Subcutaneous adipose tissue (tissue), 4 donors: Measurements from ENCODE around the gene FBXL2. TPM values are rescaled to one million over a fixed set of nuclear protein-coding genes. Genes with fewer than 3 reads are reported as not detected.

Experiments
- total RNA-seq, 4 donors: library from RNA; depleted of rRNA; stranded (reverse); fragments of >200 nt; gene quantifications; one replicate each; pipeline ENCODE4 v1.1.0, GENCODE V29; 2016
- TF ChIP-seq, protein P1 (sequence below): fragments of 450-650 bp; IDR thresholded peaks from one replicate; pipeline ENCODE4 v1.5.1; 2016; ENCODE audit warnings: low read depth, mild to moderate bottlenecking, control low read depth, antibody characterized with exemption, moderate library complexity

Gene FBXL2
- total RNA-seq, 4 donors from 2014 or later: 4.9 to 8.6 (median 5.6) TPM

DNA sequence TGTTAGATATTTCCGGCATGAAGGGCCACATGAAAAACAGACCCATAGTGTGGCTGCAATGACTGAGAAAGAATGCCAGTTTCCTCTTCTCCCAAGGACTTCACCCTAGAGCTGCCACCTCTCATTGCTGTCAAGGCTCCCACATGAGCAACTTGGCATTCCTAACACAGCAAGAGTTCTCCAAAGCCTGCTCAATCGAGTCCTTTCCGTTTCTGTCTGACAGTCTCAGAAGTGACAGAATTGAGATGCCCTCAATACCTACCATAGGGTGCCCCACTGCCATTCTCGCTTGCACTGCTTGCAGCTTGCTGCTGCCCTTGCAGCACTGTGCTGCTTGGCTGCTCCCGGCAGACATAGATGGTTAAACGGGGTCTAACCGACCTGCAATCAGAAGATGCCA, 118.7 kb downstream of the FBXL2 start:
- TF ChIP-seq, protein P1, sequence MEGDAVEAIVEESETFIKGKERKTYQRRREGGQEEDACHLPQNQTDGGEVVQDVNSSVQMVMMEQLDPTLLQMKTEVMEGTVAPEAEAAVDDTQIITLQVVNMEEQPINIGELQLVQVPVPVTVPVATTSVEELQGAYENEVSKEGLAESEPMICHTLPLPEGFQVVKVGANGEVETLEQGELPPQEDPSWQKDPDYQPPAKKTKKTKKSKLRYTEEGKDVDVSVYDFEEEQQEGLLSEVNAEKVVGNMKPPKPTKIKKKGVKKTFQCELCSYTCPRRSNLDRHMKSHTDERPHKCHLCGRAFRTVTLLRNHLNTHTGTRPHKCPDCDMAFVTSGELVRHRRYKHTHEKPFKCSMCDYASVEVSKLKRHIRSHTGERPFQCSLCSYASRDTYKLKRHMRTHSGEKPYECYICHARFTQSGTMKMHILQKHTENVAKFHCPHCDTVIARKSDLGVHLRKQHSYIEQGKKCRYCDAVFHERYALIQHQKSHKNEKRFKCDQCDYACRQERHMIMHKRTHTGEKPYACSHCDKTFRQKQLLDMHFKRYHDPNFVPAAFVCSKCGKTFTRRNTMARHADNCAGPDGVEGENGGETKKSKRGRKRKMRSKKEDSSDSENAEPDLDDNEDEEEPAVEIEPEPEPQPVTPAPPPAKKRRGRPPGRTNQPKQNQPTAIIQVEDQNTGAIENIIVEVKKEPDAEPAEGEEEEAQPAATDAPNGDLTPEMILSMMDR: no peak

DNA sequence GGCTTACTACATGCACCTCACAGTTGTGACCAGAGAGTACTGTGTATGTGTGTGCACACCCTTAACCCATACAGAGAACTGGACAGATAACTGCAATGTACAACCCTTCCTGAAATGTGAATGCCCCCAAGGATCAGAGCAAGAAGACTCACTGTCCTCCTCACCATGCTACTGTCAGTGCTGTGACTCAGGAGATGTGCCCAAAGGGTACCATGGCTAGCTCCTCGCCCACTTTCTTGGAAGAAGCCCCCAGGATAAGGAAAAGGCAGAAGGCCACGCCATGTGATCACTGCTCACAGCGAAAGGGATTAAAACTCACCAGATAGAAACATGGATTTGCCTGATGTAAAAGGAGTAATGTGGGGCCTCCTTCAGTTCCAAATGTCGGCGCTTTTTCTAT, 121.2 kb downstream of the FBXL2 start:
- TF ChIP-seq, protein P1: no peak

DNA sequence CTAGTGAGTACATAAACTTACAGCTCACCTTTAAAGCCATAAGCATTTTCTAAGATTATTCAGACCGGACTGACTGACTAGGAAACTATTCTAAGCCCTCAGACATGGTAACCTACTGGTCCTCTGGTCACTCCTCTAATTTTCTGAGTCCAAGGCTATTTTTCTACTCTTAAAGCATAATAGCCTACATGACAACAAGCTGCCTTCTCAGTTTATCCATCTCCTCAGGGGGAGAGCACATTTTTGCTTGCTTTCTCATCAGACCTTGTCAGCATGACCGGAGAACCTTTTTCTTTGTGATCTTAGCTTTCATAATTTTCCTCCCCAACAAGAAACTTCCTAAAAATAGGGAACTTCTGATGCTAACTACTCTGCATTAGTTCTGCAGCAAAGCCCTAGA, 124.5 kb downstream of the FBXL2 start:
- TF ChIP-seq, protein P1: no peak

DNA sequence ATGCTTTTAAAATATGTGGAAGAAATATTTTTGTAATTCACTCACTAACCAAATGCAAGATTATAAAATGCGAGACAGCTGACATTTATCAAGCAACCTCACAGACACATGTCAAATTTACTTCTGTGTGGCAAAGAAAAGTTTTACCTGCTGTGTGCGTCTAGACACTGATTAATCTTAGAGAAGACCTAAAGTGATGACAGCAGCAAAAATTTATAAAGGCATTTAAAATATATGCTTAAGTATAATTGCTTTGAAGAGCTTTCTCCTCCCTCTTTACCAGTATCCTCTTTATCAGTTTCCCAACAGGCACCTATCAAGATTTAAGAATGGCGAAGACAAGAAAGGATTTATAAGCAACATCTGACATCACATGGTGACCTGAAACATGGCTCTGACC, 125.7 kb downstream of the FBXL2 start:
- TF ChIP-seq, protein P1: no peak

DNA sequence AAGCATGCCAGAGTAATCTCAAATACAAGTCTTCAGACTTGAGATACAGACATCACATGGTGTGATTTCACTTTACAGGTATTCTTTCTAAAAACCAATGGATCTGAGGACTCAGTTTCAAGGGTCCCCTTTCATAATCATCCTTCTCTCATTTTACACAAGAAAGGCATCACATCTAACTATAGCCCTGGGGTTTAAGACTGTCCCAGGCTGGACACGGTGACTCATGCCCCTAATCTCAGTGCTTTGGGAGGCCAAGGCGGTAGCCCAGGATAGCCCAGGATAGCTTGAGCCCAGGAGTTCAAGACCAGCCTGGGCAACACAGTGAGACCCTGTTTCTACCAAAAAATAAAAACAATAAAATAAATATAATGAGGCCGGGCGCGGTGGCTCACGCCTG, 126.5 kb downstream of the FBXL2 start:
- TF ChIP-seq, protein P1: no peak

DNA sequence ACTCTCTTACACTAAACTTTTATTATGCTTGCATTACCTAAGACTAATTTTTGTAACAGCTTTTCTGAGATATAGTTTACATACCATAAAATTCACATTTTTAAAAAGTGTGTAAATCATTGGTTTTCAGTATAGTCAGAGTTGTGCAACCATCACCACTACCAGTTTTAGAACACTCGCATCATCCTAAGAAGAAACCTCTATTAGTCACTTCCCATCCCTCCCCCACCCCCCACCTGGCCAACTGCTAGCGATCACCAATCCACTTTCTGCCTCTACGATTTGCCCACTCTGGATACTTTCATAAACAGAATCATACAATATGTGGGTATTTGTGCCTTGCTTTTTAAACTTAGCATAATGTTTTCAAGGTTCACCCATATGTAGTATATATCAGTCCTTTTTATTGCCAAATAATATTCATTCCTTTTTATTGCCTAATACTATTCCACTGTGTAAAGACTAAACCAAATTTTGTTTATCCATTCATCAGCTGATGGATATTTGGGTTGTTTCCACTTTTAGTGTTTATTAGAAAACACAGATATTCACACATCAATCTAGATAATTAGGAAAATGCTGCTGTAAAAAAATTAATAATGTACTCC, 139.9 kb downstream of the FBXL2 start:
- TF ChIP-seq, protein P1: no peak

DNA sequence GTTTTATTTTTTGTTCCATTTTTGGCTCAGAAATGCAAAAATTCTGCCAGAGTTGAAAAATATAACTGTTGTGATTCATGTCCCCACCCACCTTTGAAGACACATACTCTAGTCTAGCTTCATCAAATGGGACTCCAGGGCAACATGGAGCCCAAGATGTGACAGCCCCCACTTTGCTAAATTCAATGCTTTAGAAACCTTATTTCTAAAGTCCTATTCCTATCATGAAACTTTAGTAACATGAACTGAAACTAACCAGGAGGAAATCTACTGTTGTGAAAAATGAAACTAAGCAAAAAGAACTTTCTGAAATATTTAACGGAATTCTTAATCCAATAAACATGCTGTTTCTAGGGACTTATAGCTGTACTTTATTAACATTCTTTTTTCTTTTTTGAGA, 142.7 kb downstream of the FBXL2 start:
- TF ChIP-seq, protein P1: no peak
